Left lung (tissue), 10 donors: ENCODE results near the gene HGFAC. TPM values are rescaled to one million over a fixed set of nuclear protein-coding genes. Genes with fewer than 3 reads are reported as not detected.

Experiments
- ATAC-seq: fragments of 200-7000 bp; cut with Tn5 transposase; one replicate; pipeline ENCODE4 v1.9.1; 2020; ENCODE audit warnings: moderate library complexity
- DNase-seq, 4 donors: peaks; one replicate each; pipeline ENCODE4 v3.0.0-alpha.2; 2013 to 2020
- H3K27ac ChIP-seq, 2 donors: fragments of 200-600 bp; sonication (generic) in 1 of 2; one replicate each; pipeline versions ENCODE4 v1.5.0 to v1.8.0; 2020 to 2021
- H3K27me3 ChIP-seq, 2 donors: fragments of 200-600 bp; sonication (generic) in 1 of 2; one replicate each; pipeline versions ENCODE4 v1.5.0 to v1.8.0; 2020 to 2021
- H3K36me3 ChIP-seq, 2 donors: fragments of 200-600 bp; sonication (generic) in 1 of 2; one replicate each; pipeline versions ENCODE4 v1.5.0 to v1.8.0; 2020 to 2021
- H3K4me1 ChIP-seq, 2 donors: fragments of 200-600 bp; one replicate each; pipeline ENCODE4 v1.8.0; 2021
- H3K4me3 ChIP-seq, 2 donors: fragments of 200-600 bp; sonication (generic) in 1 of 2; one replicate each; pipeline versions ENCODE4 v1.5.0 to v1.8.0; 2020 to 2021; ENCODE audit warnings: mild to moderate bottlenecking in 1 of 2
- H3K9me3 ChIP-seq, 2 donors: fragments of 200-600 bp; sonication (generic) in 1 of 2; one replicate each; pipeline versions ENCODE4 v1.5.0 to v1.8.0; 2020 to 2021
- CTCF ChIP-seq, 2 donors: fragments of 200-600 bp; sonication (generic) in 1 of 2; IDR thresholded peaks; one replicate each; pipeline versions ENCODE4 v1.5.0 to v1.8.0; 2021; ENCODE audit warnings: antibody characterized with exemption in 2 of 2
- intact Hi-C, 2 donors: fragments of 100-400 bp; cut with DNase I; formaldehyde crosslinking; loops; one replicate each; pipeline versions ENCODE4 v1.11.2 to v1.14.2; 2022
- polyA plus RNA-seq, 6 donors: library from polyadenylated mRNA; unstranded; fragments of 120-200 nt; gene quantifications; one replicate each; pipeline ENCODE4 v1.2.1, GENCODE V29; 2013; ENCODE audit not compliant: insufficient read length in 6 of 6
- total RNA-seq, 2 donors: library from RNA; stranded (reverse); fragmentation: NEBNext Ultra II Directional; extraction: Animal tissue kit (Norgen Biotek cat#: 25700); gene quantifications; one replicate each; pipeline ENCODE4 v1.2.1, GENCODE V29; 2021
- donor health status: DM: no; HTN: yes; CAD: no.
- donor health status: DM: no; HTN: no; CAD: no.

HGFAC gene
- total and polyA plus RNA-seq, 8 donors, result 0.32 to 1.5 (median 0.72) TPM; not detected in 1

DNA sequence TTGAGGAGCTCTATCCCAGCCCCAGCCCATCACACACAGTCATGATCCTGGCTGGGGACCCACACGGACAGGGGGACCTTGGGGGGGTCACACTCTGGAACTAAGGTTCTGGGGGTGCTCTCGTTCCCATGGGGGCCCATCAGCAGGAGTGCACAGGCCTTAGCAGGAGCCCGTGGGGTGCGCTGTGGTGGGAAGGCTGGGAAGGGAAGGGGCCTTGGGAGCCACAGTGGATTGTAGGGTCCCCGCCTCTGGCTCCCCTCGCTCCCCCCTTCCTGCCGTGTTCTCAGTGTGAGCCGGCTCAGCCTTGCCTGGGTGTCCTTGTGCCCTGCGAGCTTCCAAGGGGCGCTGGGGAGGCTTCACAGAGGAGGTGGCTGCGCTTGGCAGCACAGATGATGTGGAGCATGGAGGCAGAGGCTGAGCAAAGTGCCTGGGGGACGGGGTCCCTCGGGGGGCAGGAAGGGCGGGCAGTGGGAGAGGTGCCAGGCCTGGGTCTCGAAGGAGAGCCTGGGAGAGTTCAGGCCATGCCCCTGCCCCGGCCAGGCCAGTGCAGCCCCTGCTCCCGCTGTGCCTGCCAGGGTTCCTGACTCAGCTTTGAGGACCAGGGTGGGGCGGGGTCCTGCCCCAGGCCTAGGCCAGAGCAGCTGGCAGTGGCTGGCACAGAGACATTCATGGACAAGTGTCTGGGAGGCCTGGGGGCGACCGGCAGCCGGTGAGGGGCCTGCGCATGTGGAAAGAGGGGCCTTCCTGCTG, 5.5 kb upstream of the HGFAC start:
- TF ChIP-seq CTCF (IDR thresholded peaks at IDR 0.05), result no peak
- no peaks in the 10 kb centered on the region for H3K9me3 ChIP-seq
- ATAC-seq, result peak; percentile 28
- DNase-seq, result peak in 1 of 4 donors; percentile 67
- H3K4me1 ChIP-seq, result peaks cover 6 to 8% of the 10 kb centered on the region in 2 donors
- no peaks in the 10 kb centered on the region for H3K27me3 ChIP-seq
- H3K36me3 ChIP-seq, result peaks cover 0 to 15% of the 10 kb centered on the region in 2 donors
- no peak overlapping the region for H3K27ac ChIP-seq
- no peak overlapping the region for H3K4me3 ChIP-seq
- intact Hi-C loops, result no loop called here

- peak in 2 of 4 donors; percentile 69 to 89 for DNase-seq
- no peak for TF ChIP-seq CTCF (IDR thresholded peaks at IDR 0.05)
- Histone ChIP-seq H3K4me3 (no peak overlapping the region), H3K27me3 (no peaks in the 10 kb centered on the region), H3K4me1 (peaks cover 6 to 8% of the 10 kb centered on the region in 2 donors), H3K36me3 (peaks cover 0 to 7% of the 10 kb centered on the region in 2 donors), H3K9me3 (no peaks in the 10 kb centered on the region), H3K27ac (no peak overlapping the region)
- intact Hi-C loops, result no loop called here
- peak; percentile 93 for ATAC-seq
Measured at GRCh38 chr4:3436798-3437581, 4.8 kb upstream of the HGFAC start.

- intact Hi-C loops, result no loop called here
- H3K27ac ChIP-seq, result no peak overlapping the region
- H3K9me3 ChIP-seq, result no peaks in the 10 kb centered on the region
- DNase-seq (peak in 1 of 4 donors; percentile 57), ATAC-seq (no peak)
- TF ChIP-seq CTCF (IDR thresholded peaks at IDR 0.05), result no peak
- H3K4me1 ChIP-seq, result peaks cover 6 to 8% of the 10 kb centered on the region in 2 donors
- no peak overlapping the region for H3K4me3 ChIP-seq
- no peaks in the 10 kb centered on the region for H3K27me3 ChIP-seq
- H3K36me3 ChIP-seq, result peaks cover 0 to 2% of the 10 kb centered on the region in 2 donors
Measured at GRCh38 chr4:3437582-3437936, 4.2 kb upstream of the HGFAC start.

- no peak for TF ChIP-seq CTCF (IDR thresholded peaks at IDR 0.05)
- no peak for ATAC-seq
- no peak overlapping the region for H3K27ac ChIP-seq
- peaks cover 6 to 8% of the 10 kb centered on the region in 2 donors for H3K4me1 ChIP-seq
- H3K9me3 ChIP-seq, result no peaks in the 10 kb centered on the region
- intact Hi-C loops, result no loop called here
- no peaks in the 10 kb centered on the region for H3K36me3 ChIP-seq
- H3K27me3 ChIP-seq, result peaks cover 0 to 6% of the 10 kb centered on the region in 2 donors
- no peak overlapping the region for H3K4me3 ChIP-seq
- peak in 1 of 4 donors; percentile 71 for DNase-seq
Measured at GRCh38 chr4:3437998-3438846, 3.5 kb upstream of the HGFAC start.
